ENCODE measurements around the gene RALGAPA2. TPM values are rescaled to one million over a fixed set of nuclear protein-coding genes. Genes with fewer than 3 reads are reported as not detected.

Gene RALGAPA2
- polyA plus RNA-seq, 1 donor from 2014 or later = 21.8 TPM

DNA sequence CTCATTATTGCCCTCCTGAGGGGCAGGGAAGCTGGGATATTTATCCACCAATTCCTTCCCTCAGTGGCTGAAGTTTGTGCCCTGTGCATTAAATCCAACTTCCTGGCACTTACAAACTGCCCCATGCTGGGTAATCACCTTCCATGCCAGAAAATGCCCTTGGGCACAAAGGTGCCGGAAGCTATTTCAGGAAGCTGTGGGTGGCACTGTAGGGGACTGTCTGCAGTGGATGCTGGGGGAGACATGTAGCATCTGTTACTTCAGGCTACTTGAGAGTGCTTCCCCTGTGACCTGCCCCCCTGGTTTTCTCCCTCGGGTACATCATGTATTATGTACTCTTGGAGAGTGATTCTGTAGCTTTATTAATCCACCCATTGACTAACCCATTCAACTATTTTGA, 24.7 kb upstream of the RALGAPA2 start:
- H3K36me3 ChIP-seq (ENCODE audit: insufficient read depth, low read length) = no peaks in the 10 kb centered on the region
- H2AFZ ChIP-seq (ENCODE audit: low read depth, low read length) = no peak overlapping the region
- no peaks in the 10 kb centered on the region for H3K27me3 ChIP-seq (ENCODE audit: insufficient read depth, low read depth, low read length)
- H4K20me1 ChIP-seq (ENCODE audit: insufficient read depth) = no peaks in the 10 kb centered on the region
- H3K27ac ChIP-seq (ENCODE audit: low read length) = no peak overlapping the region
- H3K9ac ChIP-seq (ENCODE audit: low read length) = no peak overlapping the region
- no peaks in the 10 kb centered on the region for H3K79me2 ChIP-seq (replicated peaks; ENCODE audit: insufficient read depth, low read length)
- TF ChIP-seq RAD21 (conservative IDR thresholded peaks at IDR 0.05) (no peak), SMC3 (conservative IDR thresholded peaks at IDR 0.05; ENCODE audit: poor library complexity) (no peak), EZH2 (IDR thresholded peaks at IDR 0.05; ENCODE audit: borderline replicate concordance, insufficient read depth, low read length, poor library complexity, severe bottlenecking) (no peak)
- no peaks in the 10 kb centered on the region for H3K9me3 ChIP-seq (ENCODE audit: low read length)
- no peak overlapping the region for H3K4me3 ChIP-seq (ENCODE audit: low read length)
- H3K4me2 ChIP-seq (ENCODE audit: low read length) = no peak overlapping the region
- H3F3A ChIP-seq (ENCODE audit: insufficient read depth, low read length, poor library complexity, severe bottlenecking) = no peaks in the 10 kb centered on the region
- no peaks in the 10 kb centered on the region for H3K9me2 ChIP-seq (ENCODE audit: insufficient read depth, low read length)

DNA sequence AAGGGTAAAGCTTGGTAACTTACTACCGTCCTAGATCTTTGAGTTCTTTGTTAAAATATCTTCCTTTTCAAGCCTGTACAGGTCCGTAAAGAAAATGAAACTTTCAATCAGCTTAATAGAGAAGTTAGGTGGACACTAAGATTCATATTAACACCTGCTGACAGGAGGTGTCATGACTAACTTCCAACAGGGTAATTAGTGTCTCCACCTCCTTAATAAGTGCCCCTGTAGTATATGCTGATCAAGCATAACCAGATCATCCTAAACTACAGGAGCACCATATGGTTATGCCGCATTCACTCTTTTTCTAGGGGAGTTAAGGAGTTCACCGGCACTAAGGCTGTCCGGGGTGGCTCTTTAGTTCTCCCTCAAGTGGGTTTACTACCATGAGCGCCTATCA, 23.9 kb upstream of the RALGAPA2 start:
- Histone ChIP-seq H3K4me2 (ENCODE audit: low read length) (no peak overlapping the region), H3F3A (ENCODE audit: insufficient read depth, low read length, poor library complexity, severe bottlenecking) (no peaks in the 10 kb centered on the region), H3K27me3 (ENCODE audit: insufficient read depth, low read depth, low read length) (no peaks in the 10 kb centered on the region), H3K9me2 (ENCODE audit: insufficient read depth, low read length) (no peaks in the 10 kb centered on the region), H3K36me3 (ENCODE audit: insufficient read depth, low read length) (no peaks in the 10 kb centered on the region), H4K20me1 (ENCODE audit: insufficient read depth) (no peaks in the 10 kb centered on the region), H3K79me2 (replicated peaks; ENCODE audit: insufficient read depth, low read length) (no peaks in the 10 kb centered on the region), H2AFZ (ENCODE audit: low read depth, low read length) (no peak overlapping the region), H3K9me3 (ENCODE audit: low read length) (no peaks in the 10 kb centered on the region), H3K27ac (ENCODE audit: low read length) (no peak overlapping the region), H3K9ac (ENCODE audit: low read length) (no peak overlapping the region), H3K4me3 (ENCODE audit: low read length) (no peak overlapping the region)
- no peak for TF ChIP-seq POLR2AphosphoS5 (IDR thresholded peaks at IDR 0.05)

DNA sequence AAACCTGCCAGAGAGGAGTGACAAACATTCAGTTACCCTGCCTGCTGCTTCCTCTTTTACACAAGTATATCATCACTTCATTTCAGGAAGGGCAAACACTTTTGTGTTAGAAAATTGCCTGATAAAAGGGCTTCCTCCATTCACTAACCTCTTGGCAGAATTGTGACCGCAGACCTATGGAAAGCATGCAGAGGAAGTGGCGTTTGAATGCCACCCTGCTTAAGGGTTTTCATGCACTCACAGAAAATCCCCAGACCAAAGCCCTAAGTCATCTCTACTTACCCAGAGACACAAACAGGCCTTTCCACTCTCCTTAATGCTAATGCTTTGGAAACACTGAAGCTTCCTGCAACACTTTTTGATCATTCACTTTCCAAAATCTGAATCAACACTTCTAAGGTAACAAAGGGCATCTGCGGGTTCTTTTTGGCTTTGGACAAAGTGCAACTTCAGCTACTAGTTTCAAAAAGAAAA, 22.1 kb upstream of the RALGAPA2 start:
- no peak overlapping the region for H3K27ac ChIP-seq (ENCODE audit: low read length)
- H3K9me2 ChIP-seq (ENCODE audit: insufficient read depth, low read length) = no peaks in the 10 kb centered on the region
- no peaks in the 10 kb centered on the region for H3F3A ChIP-seq (ENCODE audit: insufficient read depth, low read length, poor library complexity, severe bottlenecking)
- H3K27me3 ChIP-seq (ENCODE audit: insufficient read depth, low read depth, low read length) = no peaks in the 10 kb centered on the region
- H3K79me2 ChIP-seq (replicated peaks; ENCODE audit: insufficient read depth, low read length) = no peaks in the 10 kb centered on the region
- H3K36me3 ChIP-seq (ENCODE audit: insufficient read depth, low read length) = no peaks in the 10 kb centered on the region
- no peak overlapping the region for H3K4me3 ChIP-seq (ENCODE audit: low read length)
- no peak overlapping the region for H3K9ac ChIP-seq (ENCODE audit: low read length)
- no peak for TF ChIP-seq MXI1 (conservative IDR thresholded peaks at IDR 0.05; ENCODE audit: poor library complexity, severe bottlenecking)
- no peak for TF ChIP-seq EZH2 (IDR thresholded peaks at IDR 0.05; ENCODE audit: borderline replicate concordance, insufficient read depth, low read length, poor library complexity, severe bottlenecking)
- TF ChIP-seq SMC3 (conservative IDR thresholded peaks at IDR 0.05; ENCODE audit: poor library complexity) = no peak
- TF ChIP-seq, protein P1, sequence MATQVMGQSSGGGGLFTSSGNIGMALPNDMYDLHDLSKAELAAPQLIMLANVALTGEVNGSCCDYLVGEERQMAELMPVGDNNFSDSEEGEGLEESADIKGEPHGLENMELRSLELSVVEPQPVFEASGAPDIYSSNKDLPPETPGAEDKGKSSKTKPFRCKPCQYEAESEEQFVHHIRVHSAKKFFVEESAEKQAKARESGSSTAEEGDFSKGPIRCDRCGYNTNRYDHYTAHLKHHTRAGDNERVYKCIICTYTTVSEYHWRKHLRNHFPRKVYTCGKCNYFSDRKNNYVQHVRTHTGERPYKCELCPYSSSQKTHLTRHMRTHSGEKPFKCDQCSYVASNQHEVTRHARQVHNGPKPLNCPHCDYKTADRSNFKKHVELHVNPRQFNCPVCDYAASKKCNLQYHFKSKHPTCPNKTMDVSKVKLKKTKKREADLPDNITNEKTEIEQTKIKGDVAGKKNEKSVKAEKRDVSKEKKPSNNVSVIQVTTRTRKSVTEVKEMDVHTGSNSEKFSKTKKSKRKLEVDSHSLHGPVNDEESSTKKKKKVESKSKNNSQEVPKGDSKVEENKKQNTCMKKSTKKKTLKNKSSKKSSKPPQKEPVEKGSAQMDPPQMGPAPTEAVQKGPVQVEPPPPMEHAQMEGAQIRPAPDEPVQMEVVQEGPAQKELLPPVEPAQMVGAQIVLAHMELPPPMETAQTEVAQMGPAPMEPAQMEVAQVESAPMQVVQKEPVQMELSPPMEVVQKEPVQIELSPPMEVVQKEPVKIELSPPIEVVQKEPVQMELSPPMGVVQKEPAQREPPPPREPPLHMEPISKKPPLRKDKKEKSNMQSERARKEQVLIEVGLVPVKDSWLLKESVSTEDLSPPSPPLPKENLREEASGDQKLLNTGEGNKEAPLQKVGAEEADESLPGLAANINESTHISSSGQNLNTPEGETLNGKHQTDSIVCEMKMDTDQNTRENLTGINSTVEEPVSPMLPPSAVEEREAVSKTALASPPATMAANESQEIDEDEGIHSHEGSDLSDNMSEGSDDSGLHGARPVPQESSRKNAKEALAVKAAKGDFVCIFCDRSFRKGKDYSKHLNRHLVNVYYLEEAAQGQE (IDR thresholded peaks at IDR 0.05; ENCODE audit: borderline replicate concordance) = no peak
- TF ChIP-seq TAF1 (IDR thresholded peaks at IDR 0.05; ENCODE audit: low read depth) = no peak
- TF ChIP-seq EP300 (conservative IDR thresholded peaks at IDR 0.05; ENCODE audit: poor library complexity, severe bottlenecking) = no peak
- TF ChIP-seq RAD21 (conservative IDR thresholded peaks at IDR 0.05) = no peak
- H2AFZ ChIP-seq (ENCODE audit: low read depth, low read length) = no peak overlapping the region
- H4K20me1 ChIP-seq (ENCODE audit: insufficient read depth) = no peaks in the 10 kb centered on the region
- H3K9me3 ChIP-seq (ENCODE audit: low read length) = no peaks in the 10 kb centered on the region
- no peak overlapping the region for H3K4me2 ChIP-seq (ENCODE audit: low read length)

All from neural cell (in vitro differentiated cells).